M059J (cell line): ENCODE results near the gene SLAIN2. TPM values are rescaled to one million over a fixed set of nuclear protein-coding genes. Genes with fewer than 3 reads are reported as not detected.
"Not testable (repeated sequence)": the region's sequence is repeated elsewhere in the genome, so short reads cannot be mapped to it uniquely, and the experiment has no call there.

ENCODE experiments used
- DNase-seq: peaks from one replicate; pipeline ENCODE4 v3.0.0-alpha.2; 2012; ENCODE audit warnings: low read depth
- total RNA-seq: library from RNA; depleted of rRNA; stranded (reverse); fragments of >200 nt; shearing (Covaris generic); gene quantifications from 2 replicates; pipeline ENCODE4 v1.2.3, GENCODE V29; 2014; rRNA removed

The SLAIN2 gene
- total RNA-seq, 1 experiment from 2014 or later = 82.8 TPM

DNA sequence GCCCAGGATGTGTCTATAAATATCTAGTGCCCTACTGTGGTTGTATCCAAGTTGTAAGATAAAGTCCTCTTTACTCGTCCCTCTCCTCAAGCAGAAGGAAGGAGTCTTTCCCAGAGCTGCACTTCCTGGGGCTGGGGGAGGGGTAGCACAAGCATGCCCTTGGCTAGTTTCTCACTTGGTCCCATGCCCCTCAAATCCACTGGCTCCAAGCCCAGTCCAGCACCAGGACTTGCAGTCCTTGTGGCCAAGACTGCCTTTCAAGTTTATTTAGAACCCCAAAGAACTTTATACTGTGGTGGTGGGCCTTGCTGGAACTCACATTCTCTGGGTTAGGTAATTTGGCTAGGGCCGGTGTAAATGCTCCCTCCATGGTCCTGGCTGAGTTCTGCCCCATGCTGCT lies 98.7 kb downstream of the SLAIN2 start:
- DNase-seq = peak; percentile 7

GRCh38 chr4:48440914-48441313 lies 99.6 kb downstream of the SLAIN2 start:
- not testable (repeated sequence) for DNase-seq

DNA sequence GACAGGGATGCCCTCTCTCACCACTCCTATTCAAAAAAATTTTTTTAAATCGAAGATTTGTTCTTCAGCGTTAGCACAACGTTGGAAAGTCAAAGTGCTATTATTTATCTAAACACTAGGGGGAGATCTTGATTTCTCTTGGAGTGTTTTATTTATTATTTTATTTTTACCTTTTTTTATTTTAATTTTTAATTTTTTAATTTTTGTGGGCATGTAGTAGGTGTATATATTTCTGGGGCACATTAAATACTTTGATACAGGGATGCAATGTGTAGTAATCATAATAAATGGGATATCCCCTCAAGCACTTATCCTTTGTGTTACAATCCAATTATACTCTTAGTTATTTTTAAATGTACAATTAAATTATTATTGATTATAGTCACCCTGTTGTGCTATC lies 104.4 kb downstream of the SLAIN2 start:
- no peak for DNase-seq

GRCh38 chr4:48446642-48447041 lies 105.3 kb downstream of the SLAIN2 start:
- DNase-seq = no peak

GRCh38 chr4:48449151-48449550 lies 107.8 kb downstream of the SLAIN2 start:
- DNase-seq = no peak

DNA sequence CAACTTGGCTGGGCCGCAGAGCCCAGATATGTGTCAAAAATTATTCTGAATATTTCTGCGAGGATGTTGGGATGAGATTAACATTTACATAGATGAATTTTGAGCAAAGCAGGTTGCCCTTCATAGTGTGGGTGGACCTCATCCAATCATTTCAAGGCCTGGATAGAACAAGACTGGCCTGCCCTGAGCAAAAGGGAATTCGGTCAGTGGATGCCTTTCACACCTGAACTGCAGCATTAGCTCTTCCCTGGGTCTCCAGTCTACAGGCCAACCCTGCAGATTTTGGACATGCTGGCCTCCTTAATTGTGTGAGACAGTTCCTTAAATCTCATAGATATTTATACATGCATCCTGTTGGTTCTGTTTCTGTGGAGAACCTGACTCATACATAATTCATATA lies 109.4 kb downstream of the SLAIN2 start:
- no peak for DNase-seq

DNA sequence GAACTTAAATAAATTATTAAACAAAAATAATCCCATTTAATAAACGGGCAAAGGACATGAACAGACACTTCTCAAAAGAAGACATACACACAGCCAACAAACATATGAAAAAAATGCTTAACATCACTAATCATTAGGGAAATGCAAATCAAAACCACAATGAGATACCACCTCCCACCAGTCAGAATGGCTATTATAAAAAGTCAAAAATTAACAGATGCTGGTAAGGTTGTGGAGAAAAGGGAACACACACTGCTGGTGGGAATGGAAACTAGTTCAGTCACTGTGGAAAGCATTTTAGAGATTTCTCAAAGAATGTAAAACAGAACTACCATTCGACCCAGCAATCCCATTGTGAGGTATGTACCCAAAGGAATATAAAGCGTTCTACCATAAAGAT lies 110.3 kb downstream of the SLAIN2 start:
- not testable (repeated sequence) for DNase-seq

GRCh38 chr4:48454591-48454990 lies 113.3 kb downstream of the SLAIN2 start:
- no peak for DNase-seq

- DNase-seq = no peak
These were observed 119.7 kb downstream of the SLAIN2 start for GRCh38 chr4:48461000-48461399.

DNA sequence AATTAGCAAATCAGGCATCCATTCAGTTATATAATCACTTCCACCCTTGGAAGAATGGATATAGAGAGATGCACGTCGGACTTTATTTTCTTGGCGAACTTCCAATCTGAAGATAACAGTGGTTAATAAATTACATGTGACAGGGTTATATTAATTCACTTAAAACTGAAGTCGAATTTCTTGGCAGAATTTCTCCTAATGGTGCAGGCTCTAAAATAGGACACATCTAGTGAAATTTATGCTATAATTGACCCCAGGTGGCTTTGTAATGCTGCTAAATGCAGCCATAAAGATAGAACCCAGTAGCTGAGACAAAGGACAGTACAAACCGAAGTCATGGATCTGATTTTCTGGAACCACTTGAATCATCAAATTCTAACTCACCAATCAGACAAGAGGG lies 121.0 kb downstream of the SLAIN2 start:
- DNase-seq = no peak

GRCh38 chr4:48467442-48467841 lies 126.1 kb downstream of the SLAIN2 start:
- no peak for DNase-seq

- no peak for DNase-seq
These were observed 126.6 kb downstream of the SLAIN2 start for GRCh38 chr4:48467891-48468290.

GRCh38 chr4:48470137-48470536 lies 128.8 kb downstream of the SLAIN2 start:
- DNase-seq = no peak

DNA sequence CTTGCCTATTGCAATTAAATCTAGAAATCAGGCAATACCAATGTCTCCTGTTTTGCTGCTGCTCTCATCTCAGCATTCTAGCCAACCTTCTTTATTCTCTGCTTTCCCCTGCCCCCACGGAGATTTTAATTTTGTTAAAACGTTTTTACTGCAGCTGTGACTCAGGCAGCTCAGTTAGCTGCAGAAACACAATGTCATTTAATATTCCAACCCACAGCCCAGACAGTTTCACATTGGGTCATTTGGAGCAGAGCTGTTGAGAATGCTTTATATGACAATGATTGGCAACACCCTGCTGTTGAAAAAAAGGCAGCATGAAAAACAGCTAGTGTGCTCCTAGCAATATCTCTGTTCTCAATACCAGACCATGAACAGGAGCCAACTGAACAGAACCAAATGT lies 129.2 kb downstream of the SLAIN2 start:
- peak; percentile 30 for DNase-seq

- no peak for DNase-seq
These were observed 131.5 kb downstream of the SLAIN2 start for GRCh38 chr4:48472794-48473193.

DNA sequence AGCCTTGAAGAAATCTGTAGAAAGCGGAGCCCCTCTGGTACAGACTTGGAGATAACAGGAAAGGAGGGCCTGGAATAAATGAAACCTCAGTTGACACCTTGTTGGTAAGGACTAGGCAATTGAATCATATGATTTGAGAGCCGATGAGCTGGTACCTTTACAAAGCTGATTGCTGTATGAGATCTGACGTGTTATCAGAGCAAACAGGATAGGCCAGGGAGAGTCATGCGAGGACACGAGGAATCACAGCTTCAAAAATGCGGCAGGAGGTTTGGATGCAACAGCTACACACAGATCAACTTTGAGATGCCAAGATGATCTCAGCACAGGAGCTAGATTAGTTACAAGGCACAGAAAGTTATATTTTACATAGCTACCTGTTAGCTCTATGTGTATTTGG lies 134.4 kb downstream of the SLAIN2 start:
- DNase-seq = no peak

Other genes with a start within 250 kb of the SLAIN2 start
- gene TXK, start 207.3 kb upstream of the SLAIN2 start, total RNA-seq = 0.15 and 0.69 TPM in 2 replicates
- gene TEC, start 71.7 kb upstream of the SLAIN2 start, total RNA-seq = 0.12 and 0.81 TPM in 2 replicates
- 1.2 and 2.1 TPM in 2 replicates for gene SLC10A4, start 141.8 kb downstream of the SLAIN2 start, total RNA-seq
- not detected in 2 replicates for gene ZAR1, start 148.7 kb downstream of the SLAIN2 start, total RNA-seq